ENCODE measurements around the gene ZFP90. TPM values are rescaled to one million over a fixed set of nuclear protein-coding genes. Genes with fewer than 3 reads are reported as not detected.

The ZFP90 gene
- total RNA-seq, 3 donors from 2014 or later (not counting 1 experiment from before 2014, with no cell fraction given), result 23.1 to 36.0 (median 35.3) TPM

- no peak overlapping the region for H3K4me3 Mint-ChIP-seq
- Histone ChIP-seq H3K4me1 (ENCODE audit: control insufficient read depth, insufficient read depth, low read length) (no peaks in the 10 kb centered on the region), H3K36me3 (ENCODE audit: control insufficient read depth, insufficient read depth, low read length) (no peaks in the 10 kb centered on the region), H3K4me3 (ENCODE audit: low read length) (no peak overlapping the region), H3K27ac (ENCODE audit: low read length) (no peak overlapping the region), H3K9me3 (ENCODE audit: control insufficient read depth, insufficient read depth, low read length) (peaks cover 86% of the 10 kb centered on the region), H3K27me3 (ENCODE audit: control insufficient read depth, insufficient read depth, low read length) (no peaks in the 10 kb centered on the region)
- no peaks in the 10 kb centered on the region for H3K4me1 Mint-ChIP-seq
- H3K9me3 Mint-ChIP-seq, result peaks cover 16 to 20% of the 10 kb centered on the region in 2 donors
- intact Hi-C loops (cut with micrococcal nuclease), result no loop called here
- WGBS (ENCODE audit: insufficient coverage), result 98% methylated on average over 3 of the region's 3 CpGs
- no peak for DNase-seq
- no peaks in the 10 kb centered on the region for H3K27me3 Mint-ChIP-seq (ENCODE audit: low read depth in 2 of 2)
- no peak for TF ChIP-seq CTCF (IDR thresholded peaks at IDR 0.05)
- no peak for ATAC-seq
- no peak overlapping the region for H3K27ac Mint-ChIP-seq
- peaks cover 50% of the 10 kb centered on the region for H3K36me3 Mint-ChIP-seq
Measured at GRCh38 chr16:68574479-68574878, 35.4 kb downstream of the ZFP90 start.

- no peak overlapping the region for H3K4me3 ChIP-seq (ENCODE audit: low read length)
- H3K4me3 Mint-ChIP-seq, result no peak overlapping the region
- H3K9me3 Mint-ChIP-seq, result peaks cover 12 to 15% of the 10 kb centered on the region in 2 donors
- ATAC-seq (no peak), DNase-seq (no peak)
- no peaks in the 10 kb centered on the region for H3K36me3 ChIP-seq (ENCODE audit: control insufficient read depth, insufficient read depth, low read length)
- H3K27me3 Mint-ChIP-seq (ENCODE audit: low read depth in 2 of 2), result no peaks in the 10 kb centered on the region
- H3K9me3 ChIP-seq (ENCODE audit: control insufficient read depth, insufficient read depth, low read length), result peaks cover 83% of the 10 kb centered on the region
- no peaks in the 10 kb centered on the region for H3K4me1 Mint-ChIP-seq
- no peak for TF ChIP-seq CTCF (IDR thresholded peaks at IDR 0.05)
- no peaks in the 10 kb centered on the region for H3K4me1 ChIP-seq (ENCODE audit: control insufficient read depth, insufficient read depth, low read length)
- H3K36me3 Mint-ChIP-seq, result peaks cover 46% of the 10 kb centered on the region
- no peak overlapping the region for H3K27ac Mint-ChIP-seq
- no peak overlapping the region for H3K27ac ChIP-seq (ENCODE audit: low read length)
- intact Hi-C loops (cut with micrococcal nuclease), result no loop called here
- 99% methylated on average over 3 of the region's 3 CpGs for WGBS (ENCODE audit: insufficient coverage)
- no peaks in the 10 kb centered on the region for H3K27me3 ChIP-seq (ENCODE audit: control insufficient read depth, insufficient read depth, low read length)
Measured at GRCh38 chr16:68575082-68575481, 36.0 kb downstream of the ZFP90 start.

- no peaks in the 10 kb centered on the region for H3K4me1 Mint-ChIP-seq
- no peak for DNase-seq
- H3K4me3 ChIP-seq (ENCODE audit: low read length), result no peak overlapping the region
- no peak overlapping the region for H3K27ac Mint-ChIP-seq
- no peak for TF ChIP-seq CTCF (IDR thresholded peaks at IDR 0.05)
- no peaks in the 10 kb centered on the region for H3K36me3 ChIP-seq (ENCODE audit: control insufficient read depth, insufficient read depth, low read length)
- no peak overlapping the region for H3K27ac ChIP-seq (ENCODE audit: low read length)
- no peaks in the 10 kb centered on the region for H3K27me3 ChIP-seq (ENCODE audit: control insufficient read depth, insufficient read depth, low read length)
- intact Hi-C loops (cut with micrococcal nuclease), result no loop called here
- no peak overlapping the region for H3K4me3 Mint-ChIP-seq
- H3K4me1 ChIP-seq (ENCODE audit: control insufficient read depth, insufficient read depth, low read length), result no peaks in the 10 kb centered on the region
- ATAC-seq, result no peak
- peaks cover 8 to 14% of the 10 kb centered on the region in 2 donors for H3K9me3 Mint-ChIP-seq
- no peaks in the 10 kb centered on the region for H3K27me3 Mint-ChIP-seq (ENCODE audit: low read depth in 2 of 2)
- H3K36me3 Mint-ChIP-seq, result peaks cover 35% of the 10 kb centered on the region
- peaks cover 73% of the 10 kb centered on the region for H3K9me3 ChIP-seq (ENCODE audit: control insufficient read depth, insufficient read depth, low read length)
- 96% methylated on average over 2 of the region's 2 CpGs for WGBS (ENCODE audit: insufficient coverage)
Measured at GRCh38 chr16:68577352-68577853, 38.3 kb downstream of the ZFP90 start.

Measured in natural killer cell (primary cell).